NCI-H146 (cell line): Measurements from ENCODE around the gene SLC1A2.

Source experiments
- DNase-seq: peaks from one replicate; lab custom pipeline; 2025; lab: John Stamatoyannopoulos, UW

SLC1A2 gene

DNA sequence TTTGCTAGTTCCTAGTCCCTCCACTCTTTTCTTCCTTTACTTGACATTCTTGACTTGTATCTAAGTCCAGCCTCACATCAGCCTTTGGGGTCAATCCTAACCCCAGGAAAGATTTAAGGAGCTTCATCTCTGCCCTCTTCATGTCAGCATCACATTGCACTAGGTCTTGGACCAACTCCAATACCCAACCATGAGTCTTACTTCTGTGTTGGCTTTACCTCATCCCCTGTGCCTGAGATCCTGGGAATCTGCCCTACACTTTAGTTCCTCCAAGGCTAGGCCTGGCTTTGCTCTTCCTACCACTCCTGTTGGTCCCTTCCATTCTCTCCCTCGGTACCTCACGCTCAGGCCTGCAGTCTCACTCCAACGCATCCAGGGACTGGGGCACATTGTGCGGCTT lies 117.0 kb downstream of the SLC1A2 start:
- no peak for DNase-seq

DNA sequence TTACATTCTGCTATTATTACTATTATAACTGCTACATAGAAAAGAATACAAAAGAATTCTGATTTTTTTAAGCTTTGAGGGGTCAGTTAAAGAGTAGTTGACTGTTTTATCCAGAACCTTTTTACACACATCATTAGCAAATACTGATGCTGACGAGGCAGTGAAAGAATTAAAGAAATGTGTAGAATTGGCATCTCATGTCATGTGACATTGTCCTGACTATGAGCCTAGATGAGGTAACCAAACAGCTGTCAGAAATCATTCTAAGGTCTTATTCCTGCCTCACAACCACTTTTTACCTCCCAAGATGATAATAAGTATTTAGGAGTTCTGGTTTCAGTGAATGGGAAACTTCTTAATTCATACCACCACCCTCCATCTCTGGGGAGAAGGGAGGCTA lies 121.0 kb downstream of the SLC1A2 start:
- DNase-seq, result no peak

DNA sequence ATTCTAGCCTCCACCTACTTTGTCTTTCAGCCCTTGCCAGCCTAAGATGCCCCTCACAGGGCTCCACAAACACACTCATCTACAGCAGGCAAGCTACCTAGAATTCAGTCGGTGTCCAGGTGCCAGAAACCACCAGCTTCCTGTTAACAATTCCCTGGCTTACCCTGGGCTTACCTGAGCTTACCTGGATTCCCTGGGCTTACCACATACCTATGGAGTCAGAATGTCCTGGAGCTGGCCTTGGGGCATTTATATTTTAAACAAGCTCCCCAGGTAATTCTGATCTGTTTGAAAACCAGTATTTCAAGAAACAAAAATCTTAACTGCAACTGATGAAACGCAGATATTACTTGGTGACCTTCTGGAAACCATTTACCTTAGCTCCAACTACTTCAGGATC lies 123.6 kb downstream of the SLC1A2 start:
- DNase-seq, result no peak

DNA sequence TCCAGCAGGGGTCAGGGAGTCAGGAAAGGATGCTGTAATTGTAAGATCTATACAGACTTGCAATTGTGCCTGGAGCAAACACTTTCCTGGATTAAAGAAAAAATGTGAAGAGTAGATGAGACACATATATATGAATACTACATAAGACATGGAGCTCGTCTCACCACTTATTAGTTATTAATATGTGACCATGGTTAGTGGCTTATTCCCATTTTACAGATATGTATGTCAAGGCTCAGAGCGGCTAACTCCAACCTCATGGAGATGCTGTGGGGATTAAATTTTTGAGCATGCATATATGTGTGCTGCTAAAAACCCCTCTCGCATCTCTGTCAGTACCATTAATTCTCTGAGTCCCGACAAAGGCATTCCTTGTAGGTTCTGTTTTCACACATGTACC lies 125.7 kb downstream of the SLC1A2 start:
- DNase-seq, result no peak

DNA sequence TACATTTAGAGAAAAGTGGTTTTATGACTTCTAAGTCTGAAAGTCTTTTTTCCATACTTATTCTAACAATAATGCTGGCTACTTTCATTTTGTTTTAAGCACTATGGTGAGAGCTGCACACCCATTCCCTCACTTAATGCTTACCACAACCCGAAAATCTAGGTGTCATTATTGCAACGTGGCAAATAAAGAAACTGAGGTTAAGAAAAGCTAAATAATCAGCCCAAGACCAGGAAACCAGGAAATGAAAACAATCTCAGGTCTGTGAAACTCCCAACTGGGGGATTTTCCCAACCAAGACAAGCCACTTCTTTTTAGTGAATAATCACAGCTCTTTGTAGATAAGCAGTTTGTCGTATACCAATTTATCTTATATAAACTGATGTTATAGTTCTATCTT lies 126.3 kb downstream of the SLC1A2 start:
- no peak for DNase-seq

DNA sequence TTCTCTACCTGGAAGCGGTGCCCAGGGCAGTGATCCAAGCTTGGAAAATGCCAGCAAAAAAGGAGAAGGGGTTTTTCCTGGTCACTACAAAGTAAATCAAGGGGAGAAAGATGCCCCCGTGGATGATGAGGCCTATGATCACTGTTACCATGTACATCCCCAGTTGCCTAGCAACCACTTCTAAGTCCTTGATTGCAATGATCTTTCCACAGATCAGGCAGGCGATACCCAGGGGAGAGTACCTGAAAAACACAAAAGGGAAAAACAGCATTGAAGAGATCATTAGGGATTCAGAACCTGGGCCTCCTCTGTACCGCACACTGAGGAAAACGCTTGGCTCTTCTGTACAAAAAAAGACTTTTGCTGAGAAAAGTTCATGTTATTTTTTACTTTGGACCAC lies 127.1 kb downstream of the SLC1A2 start:
- no peak for DNase-seq

DNA sequence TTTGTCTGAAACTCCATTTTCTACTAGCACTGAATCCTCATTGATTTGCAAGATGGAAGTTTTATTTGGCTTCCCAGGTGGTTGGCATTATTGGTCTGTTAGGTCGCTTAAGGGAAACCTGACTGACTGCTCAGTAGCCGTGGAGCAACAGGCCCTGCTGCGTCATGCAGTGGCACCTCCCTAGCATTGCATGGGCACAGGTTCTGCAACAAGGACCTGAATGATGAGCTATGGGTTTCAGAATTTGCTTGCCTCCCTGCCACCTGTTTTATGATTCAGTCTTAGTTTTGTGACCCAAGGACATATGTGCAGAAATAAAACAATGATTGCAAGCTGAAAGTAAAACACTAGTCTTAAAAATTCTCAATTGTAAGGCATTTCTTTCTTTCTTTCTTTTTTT lies 128.5 kb downstream of the SLC1A2 start:
- no peak for DNase-seq

DNA sequence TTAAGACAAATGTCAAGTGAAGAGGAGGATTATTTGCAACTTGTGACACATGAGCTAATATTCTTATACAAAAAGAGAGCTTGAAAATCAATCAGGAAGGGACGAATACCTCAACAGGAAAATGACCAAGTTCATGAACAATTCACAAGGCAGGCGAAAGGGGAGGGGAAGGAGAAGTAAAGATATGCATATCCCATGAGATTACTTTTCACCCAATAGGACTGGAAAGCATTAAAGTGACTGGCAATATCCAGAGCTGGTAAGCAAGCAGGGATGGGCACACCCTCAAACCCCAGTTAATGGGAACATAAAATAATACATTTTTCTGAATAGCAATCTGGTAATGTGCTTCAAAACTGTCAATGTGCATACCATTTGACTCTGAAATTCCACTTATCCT lies 129.5 kb downstream of the SLC1A2 start:
- no peak for DNase-seq

DNA sequence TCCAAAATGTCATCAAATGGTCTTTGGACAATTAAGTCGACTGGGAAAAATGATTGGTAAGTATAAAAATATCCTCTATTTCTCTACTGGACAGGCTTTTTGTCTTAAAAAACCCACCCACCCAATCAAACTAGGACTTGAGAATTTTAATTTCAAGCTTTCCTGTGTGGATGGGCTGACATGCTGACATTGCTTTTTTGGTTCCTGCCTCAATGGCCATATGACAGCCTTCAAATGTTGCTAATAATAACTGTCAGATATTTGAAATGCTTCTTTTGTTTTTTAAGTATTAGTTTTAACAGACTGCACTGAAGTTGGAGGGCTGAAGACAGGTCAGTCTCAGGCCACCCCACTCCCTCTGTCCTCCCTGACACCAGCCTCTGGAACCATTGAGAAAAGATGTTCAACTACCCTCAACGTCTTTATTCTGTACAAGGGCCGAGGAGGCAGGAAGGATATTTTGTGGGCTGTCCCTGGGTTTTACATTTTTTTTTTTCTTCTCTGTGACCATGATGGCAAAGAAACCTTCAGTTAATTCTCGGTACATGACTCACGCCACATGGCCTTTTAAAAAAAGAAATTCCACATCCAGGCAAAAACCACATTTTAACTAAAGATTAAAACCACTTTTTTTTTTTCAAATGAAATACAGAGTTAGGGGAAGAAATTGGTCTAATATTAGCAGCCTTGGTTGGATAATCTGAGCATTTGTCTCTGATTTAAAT lies 130.4 kb downstream of the SLC1A2 start:
- no peak for DNase-seq

DNA sequence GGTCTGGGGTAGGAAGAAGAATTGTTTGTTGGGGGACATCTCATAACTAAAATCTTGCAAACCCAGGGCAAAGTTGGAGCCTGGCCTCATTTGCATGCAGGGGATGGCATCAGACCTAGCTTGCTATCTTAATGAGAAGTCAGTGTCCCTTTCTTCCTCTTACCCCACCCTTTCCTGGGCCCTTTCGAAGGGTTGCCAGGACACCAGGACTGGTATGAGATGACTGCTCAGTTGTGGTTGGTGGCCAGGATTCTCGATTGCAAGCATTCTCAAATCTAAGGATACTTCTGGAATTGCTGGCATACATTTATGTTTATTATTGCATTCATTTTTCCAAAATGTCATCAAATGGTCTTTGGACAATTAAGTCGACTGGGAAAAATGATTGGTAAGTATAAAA lies 131.0 kb downstream of the SLC1A2 start:
- DNase-seq, result no peak

DNA sequence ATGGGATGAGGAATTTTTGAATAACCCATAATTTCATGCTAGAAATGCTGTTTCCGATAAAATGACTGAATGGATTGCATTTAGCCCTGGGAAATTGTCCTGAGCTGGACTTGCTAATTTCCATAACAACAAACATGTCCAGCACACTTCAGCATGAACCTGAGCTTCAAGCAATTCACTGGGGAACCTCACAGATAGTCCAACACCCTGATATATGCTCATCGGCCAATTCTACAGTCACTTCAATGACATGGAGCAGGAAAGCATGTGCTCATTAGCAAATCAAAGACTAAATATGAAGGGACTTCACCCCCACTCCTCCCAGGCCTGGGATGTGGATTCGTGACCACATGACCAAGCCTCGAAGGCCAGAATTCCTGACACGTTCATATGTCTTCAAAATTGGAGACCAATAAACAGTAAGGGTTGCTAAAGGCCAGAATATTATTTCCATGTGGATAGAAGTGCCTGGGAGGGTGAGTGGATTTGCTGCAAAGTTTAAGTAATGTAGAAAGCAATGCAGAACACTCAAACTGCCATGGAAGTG lies 131.9 kb downstream of the SLC1A2 start:
- no peak for DNase-seq

DNA sequence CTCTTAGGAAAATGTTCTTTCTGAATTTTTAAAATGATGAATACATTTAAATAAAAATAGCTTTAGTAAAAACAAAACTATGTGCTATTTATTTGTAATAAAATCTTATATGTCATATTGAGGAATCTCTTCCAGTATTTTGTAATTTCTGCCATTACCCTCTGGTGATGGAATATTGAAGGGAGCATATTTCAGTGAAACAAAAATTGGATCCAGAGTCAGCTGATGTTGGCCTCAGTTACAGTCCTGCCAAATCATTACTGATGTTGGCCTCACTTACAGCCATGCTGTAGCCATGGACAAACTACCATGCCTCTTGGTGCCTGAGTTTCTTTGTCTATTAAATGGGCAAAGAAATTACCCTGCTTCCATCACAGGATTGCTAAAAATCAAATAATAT lies 133.2 kb downstream of the SLC1A2 start:
- no peak for DNase-seq

DNA sequence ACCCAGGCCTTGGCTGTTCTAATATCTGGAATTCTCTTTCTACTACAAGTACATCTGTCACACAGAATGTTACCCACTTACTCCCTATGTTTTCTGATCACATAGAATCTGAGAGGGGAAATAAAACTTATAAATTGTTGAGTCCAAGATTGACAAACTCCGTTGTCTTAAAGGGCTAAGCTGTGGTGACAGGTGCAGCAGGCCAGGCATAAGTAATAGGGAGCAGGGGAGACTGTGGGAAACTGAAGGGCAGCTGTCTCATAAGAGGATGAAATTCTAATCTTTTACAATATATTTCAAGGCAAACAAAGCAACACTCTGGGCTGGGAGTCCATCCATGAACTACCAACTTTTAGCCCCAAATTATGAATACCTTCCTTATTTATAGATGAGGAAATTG lies 133.9 kb downstream of the SLC1A2 start:
- DNase-seq, result no peak

DNA sequence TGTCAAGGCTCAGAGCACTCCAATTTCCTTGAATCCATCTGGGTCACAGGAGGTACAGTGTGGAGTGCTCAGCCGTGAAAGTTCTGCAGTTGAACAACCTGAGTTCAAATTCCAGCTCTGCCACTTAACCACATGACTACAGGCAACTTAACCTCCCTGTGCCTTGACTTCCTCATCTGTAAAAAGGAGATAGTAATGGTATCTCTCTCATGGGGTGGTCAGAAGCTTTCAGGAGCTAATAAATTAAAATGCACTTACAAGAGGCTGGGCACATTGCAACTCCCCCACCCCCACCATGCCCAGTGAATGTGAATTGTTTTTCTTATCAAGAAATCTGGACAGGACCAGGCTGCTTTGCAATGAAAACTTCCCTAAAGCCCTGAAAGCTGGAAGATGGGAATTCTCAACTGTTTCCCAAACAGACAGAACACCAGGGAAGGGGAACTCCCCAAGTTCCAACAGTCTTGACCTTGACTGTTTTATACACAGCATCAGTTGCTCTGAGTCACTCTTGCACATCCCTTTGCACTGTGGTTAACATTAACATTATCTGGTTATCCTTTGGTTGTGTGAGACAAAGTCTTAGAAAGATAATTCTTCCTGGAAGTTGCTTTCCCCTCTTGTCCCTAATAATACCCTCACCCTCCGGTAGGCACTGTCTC lies 137.0 kb downstream of the SLC1A2 start:
- no peak for DNase-seq

DNA sequence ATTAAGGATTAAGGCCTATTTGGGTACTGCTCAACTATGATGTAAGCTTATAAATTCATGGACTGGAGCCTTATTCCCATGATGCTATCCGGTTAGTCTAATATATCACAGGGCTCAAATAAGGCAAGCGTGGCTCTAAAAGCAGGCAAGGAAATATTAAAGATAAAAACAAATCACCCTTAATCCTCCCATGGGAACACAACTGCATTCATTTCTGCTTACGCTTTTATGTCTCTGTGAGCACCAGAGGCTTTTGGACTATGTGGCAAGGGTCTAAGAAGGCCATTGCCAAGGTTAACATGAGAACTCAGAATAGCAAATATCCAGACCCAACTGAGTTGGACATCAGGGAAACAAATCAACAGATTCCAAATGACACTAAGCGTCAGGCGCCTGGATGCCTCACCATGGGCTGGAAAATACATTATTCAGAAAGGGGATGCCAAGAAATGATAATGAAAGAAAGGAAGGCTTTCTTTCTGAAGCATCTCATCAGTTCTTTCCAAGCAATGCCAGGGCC lies 138.1 kb downstream of the SLC1A2 start:
- no peak for DNase-seq

DNA sequence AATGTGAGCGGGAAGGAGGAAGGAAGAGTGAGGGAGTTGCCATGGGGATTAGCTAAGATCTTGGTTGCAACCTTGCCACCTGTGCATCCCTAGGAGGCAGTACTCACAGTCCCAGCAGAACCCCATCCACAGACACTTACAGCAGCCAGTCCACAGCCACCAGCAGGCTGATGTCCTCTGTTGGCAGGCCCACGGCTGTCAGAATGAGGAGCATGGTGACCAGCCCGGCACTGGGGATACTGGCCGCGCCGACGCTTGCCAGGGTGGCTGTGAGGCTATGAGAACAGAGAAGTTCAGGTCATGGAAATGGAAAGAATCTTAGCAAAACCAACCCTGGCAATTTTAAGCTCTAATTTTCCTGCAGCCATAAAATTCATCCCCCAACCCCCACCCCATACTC lies 138.6 kb downstream of the SLC1A2 start:
- DNase-seq, result no peak

DNA sequence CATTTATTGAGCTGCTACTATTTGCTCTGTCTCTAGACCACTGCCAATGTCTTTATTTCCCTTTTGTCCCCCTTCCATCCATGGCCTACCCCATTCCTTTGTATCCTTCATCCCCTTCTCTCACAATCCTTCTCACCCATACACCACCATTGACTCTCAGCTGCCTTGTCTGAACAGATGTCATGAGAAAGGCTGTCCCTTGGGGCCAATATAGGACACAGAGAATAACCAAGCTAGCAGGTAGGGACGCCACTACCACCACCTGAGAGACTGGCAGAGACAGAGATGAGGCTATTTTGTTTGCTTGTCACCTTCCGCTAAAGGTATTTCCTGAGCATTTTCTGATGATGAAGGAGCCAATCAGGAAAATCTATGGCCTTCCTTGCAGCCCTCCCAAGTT lies 141.5 kb downstream of the SLC1A2 start:
- no peak for DNase-seq

DNA sequence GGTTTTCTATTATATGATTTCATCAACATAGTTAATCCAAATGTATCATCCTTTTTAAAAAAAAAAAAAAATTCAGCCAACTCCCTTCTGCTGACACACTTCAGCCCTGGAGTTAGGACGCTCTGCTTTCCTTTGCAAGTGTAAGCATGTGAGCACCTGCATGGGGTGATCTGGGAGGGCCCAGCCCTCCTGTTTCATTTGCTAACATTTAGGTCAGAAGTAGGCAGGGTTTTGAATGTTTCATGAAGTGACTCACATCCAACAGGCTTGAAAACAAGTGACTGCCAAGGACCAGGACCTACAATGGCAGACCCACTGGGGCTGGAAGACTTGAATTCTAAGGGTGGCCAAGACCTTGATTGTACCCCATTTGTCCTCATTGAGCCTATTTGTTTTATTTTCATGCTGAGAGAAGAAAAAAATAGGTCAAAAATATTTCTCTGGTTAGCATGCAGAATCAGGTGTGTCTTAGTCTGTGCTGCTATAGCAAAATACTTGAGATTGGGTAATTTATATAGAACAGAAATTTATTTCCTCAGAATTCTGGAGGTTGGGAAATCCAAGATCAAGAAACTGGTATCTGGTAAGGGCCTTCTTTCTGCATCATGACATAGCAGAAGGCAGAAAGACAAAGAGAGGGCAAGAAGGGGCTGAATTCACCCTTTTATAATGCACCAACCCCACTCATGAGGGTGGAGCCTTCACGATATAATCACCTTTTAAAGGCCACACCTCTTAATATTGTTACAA lies 142.8 kb downstream of the SLC1A2 start:
- no peak for DNase-seq

DNA sequence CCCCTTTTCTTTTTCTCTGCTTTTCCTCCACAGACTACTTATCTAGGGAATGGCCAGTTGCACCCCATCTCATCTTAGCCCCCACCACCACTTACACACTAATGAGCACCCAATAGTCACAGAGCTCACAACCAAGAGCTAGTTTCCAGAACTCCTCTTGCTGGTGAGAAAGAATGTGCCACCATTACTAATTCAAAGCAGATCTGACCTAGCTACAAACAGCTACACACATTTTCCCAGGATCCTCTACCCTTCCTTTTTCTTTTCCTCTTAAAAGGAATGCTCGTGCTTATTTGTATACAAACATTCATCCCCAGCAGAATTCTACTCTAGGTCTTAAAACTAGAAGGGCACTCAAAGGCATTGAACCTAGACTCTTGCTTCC lies 143.6 kb downstream of the SLC1A2 start:
- DNase-seq, result no peak

DNA sequence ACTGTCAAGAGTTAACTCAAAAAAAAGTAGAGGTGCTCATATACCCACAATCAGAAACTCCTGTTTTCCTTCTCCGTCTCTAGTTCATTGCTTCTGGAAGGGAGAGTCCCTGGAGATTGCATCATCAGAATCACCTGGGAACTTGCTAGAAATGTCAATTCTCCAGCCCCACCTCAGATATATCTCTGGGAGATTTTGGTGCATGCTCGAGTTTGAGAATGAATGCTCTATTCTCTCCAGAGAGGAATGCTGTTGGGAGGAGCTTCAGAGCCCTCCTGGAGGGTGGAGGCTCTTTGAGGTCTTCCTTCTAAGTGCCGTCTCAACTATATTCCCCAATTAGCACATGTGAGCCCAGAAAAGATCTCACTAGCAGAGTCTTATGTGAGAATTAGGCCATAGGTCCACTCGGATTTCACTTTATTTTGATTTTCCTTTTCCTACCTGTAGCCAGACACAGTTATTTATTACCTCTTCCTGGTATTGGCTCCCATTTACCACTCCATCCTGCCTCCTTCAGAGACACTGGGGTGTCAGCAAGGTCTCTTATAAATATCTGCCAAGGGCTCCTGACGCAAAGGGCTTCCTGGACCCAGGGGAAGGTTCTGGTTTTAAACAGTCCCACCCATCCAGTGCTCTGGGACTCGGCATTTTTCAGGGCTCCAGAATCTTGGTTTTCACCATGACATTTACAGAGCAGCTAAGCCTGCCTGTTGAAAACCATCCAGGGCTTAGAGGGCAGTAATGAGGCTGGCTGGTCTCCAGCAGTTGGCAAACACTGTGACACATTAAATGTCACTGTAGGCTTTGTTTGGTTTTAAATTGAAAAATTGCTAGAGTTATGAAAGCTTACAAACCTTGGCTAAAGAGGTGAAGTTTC lies 144.2 kb downstream of the SLC1A2 start:
- no peak for DNase-seq

DNA sequence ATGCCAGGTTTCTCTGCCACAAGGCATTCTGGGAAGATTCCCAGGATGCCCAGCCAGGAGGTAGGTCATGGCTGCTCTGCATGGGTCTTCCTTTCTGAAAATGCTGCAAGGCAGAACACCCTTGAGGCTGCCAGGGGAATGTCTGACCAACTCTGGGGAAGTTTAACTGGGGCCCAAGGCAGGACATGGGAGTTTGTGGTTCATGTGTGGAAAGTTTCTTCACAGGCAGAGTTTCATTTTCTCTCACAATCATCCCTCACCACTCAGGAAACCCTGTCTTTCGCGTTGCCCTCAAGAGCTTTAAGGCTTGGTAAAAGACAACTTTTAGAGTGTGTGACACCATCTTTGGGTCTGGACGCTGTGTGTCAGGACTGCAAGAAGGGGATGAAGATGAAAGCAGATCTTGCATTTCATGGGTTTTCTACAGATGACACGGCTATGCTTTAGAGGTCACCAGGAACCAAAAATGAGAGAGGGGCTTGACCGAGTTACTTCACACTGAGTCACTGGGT lies 146.9 kb downstream of the SLC1A2 start:
- DNase-seq, result no peak

DNA sequence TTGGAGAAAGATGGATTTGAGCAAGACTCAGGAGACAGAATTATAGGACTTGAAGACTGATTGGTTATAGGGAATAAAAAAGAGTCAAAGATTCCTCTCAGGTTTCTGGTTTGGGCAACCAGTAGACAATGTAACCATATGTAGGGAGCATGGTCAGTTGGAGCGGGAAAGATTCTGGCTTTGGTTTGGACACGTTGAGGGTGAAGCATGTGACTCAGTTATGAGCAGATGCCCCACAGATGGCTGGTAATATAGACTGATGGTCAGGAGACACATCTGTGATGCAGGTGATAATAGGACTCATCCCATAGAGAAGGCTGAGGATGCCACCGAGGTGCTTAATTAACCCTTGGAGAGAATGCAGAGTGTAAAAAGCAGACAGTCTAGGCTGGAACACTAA lies 148.3 kb downstream of the SLC1A2 start:
- DNase-seq, result no peak
